RCC 7860 (cell line): ENCODE results near the gene PAM.
"Not testable (repeated sequence)": the region's sequence is repeated elsewhere in the genome, so short reads cannot be mapped to it uniquely, and the experiment has no call there.

Source experiments
- DNase-seq: peaks from one replicate; pipeline ENCODE4 v3.0.0-alpha.2; 2015; ENCODE audit warnings: low spot score
- FAIRE-seq: peaks from 2 replicates; lab custom pipeline; 2012; peaks lifted over from hg19 to GRCh38; lab: Jason Lieb, UNC

The PAM gene

DNA sequence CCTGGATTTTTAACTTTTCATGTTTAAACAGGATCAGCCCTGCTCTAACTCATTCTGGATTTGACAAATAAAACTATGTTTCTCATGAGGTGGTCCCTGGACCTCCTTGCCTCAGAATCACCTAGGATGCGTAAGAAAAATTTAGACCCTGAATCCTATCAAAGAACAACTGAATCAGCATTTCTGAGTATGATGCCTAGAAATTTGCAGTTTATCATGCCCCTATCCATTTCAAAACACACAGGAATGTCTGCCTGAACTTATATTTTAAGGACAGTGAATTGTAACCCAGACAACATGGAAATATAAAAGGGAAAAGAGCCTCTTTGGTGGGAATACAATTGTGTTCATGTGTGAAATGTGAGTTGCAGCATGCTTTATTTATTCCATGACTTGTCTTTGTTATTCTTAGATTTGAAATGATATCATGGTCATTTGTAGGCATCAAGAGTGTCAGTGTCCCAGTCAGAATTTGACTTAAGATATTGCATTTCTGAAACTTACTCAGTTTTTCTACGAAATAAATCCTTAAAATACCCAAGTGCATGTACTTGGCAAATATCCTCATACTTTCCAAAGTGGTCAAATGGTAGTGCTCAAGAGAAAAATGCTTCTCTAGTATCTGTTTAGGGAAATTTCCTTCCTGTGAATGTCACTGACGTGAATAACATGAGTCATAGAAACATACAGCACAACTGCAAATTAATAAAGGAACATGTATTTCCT lies 220.5 kb downstream of the PAM start:
- no peak for DNase-seq
- no peak for FAIRE-seq

DNA sequence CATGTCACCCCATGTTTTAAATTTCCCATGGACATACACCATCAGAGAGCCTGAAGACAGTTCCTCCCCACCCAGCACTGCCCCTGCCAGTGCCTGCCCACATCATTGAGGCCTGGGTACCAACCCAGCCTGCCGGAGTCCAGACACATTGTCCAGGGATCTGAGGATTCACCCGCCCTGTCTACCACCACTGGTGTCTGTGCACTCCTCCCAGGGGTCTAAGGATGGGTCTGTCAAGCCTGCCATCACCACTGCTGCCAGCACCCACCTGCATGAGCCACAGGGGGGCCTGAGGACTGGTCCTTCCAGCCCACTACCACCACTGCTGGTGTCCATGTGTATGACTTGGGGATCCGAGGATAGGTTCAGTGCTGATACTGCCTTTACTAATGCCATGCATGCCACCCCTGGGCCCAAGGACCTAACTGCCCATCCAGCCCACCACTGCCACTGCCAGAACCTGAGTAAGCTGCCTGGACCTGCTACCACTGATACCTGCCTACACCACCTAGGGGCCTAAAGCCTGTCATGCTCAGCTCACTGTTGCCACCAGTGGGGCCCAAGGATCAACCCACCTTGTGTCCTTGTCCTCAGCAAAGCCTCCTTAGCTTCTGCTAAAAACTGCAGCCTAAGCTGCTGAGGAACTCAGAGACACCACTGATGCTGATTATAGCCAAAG lies 227.0 kb downstream of the PAM start:
- FAIRE-seq: no peak
- no peak for DNase-seq

DNA sequence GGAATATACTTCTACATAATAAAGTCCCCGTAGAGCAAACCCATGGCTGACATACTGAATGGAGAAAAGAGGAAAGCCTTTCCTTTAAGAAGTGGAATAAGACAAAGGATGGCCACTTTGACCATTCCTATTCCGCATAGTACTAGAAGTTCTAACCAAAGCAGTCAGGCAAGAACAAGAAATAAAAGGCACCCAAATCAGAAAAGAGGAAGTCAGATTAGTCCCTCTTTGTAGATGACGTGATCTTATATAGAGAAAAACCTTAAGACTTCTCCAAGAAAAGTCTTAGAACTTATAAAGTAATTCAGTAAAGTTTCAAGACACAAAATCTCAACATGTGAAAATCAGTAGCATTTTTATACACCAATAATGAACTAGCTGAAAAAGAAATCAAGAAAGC lies 231.0 kb downstream of the PAM start:
- DNase-seq (no peak), FAIRE-seq (no peak)

DNA sequence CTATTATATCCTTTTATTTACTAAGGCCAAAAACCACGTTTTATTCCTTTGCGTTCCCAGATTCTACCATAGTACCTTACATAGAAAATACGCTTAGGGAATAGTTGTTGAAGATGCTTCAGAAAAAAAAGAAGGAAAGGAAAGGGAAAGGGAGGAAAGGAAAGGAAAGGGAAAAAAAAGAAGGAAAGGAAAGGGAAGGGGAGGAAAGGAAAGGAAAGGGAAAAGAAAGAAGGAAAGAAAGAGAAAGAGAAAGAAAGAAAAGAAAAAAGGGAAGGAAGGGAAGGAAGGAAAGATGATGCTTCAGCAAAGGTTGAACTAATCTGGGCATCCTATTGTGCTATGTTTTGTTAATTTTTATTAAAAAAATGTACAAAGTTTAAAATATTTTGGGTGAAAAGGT lies 233.4 kb downstream of the PAM start:
- FAIRE-seq: no peak

DNA sequence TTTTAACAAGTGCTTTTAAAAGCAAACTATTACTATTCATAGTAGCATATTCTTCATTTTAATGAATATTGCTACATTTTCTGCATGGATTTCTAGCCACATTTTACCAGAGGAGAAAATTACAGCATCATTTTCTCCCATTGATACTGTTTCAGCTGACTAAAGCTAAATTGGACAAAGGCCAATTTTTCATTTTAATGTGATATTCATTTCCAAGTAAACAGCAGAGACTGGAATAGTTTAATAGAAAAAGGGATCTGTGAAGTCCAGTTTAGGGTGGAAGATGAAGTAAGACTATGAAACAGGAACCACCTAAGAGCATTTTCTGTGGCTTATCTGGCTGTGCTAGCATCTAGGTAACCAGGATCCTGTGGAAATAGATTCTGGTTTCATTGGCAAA lies 236.7 kb downstream of the PAM start:
- DNase-seq (no peak), FAIRE-seq (no peak)

More for the DNA sequence above, 233.4 kb downstream of the PAM start:
- DNase-seq: no peak

DNA sequence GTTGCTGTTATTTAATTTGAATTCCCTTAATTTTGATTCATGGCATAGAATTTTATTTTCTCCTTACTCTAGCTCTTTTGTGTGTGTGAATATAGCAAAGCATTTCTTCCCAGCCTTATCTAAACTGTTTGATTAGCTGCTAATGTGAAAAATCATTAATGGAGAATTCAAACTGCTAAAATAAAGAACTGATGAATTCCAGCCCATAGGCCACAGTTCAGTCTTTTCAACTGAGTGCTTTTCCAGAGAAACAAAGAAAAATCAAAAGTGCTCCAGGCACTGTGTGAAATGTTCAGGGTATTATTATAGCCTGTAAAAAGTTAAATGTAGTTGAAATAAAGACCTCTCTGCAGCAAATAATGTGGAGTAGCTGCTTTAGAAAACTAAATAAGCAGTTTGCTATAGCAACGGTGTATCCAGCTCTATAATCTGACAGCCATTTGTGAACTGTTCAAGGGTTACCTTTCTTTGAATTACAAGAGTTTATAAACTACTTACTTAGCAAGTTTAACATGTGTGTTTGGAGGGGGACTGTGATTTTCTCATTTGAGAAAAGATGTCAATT lies 241.0 kb downstream of the PAM start:
- FAIRE-seq: no peak
- DNase-seq: no peak

DNA sequence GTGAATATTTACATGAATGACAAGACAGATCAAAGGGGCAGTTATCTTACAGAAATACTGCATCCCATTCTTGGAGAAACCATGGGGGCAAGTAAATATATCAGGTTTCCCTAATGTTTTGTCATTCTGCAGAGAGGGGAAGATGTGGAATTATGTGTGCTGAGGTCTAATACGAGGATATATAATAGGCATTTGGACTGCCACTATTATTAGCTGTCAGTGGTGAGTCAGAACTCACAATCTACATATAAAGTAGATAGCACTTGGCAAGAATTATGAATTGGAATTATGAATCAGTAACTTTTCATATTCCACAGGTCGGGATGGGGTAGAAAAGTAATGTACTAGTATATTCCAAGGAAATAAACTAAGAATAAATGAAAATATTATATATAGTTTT lies 243.1 kb downstream of the PAM start:
- FAIRE-seq (no peak), DNase-seq (no peak)

DNA sequence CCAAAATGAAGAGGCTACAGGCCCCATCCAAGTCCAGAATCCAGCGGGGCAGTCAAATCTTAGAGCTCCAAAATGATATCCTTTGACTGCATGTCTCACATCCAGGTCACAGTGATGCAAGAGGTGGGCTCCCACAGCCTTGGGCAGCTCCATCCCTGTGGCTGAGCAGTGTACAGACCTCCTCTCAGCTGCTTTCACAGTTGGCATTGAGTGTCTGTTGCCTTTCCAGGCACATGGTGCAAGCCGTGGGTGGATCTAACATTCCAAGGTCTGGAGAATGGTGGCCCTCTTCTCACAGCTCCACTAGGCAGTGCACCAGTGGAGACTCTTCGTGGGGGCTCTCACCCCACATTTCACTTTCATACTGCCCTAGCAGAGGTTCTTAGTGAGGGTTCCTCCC lies 244.1 kb downstream of the PAM start:
- no peak for DNase-seq
- FAIRE-seq: no peak

DNA sequence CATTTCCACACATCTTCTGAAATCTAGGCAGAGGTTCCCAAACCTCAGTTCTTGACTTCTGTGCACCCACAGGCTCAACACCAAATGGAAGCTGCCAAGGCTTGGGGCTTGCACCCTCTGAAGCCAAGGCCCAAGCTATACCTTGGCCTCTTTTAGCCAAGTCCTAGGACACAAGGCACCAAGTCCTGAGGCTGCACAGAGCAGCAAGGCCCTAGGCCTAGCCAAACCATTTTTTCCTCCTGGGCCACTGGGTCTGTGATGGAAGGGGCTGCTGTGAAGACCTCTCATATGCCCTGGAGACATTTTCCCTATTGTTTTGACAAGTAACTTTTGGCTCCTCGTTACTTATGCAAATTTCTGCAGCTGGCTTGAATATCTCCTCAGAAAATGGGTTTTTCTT lies 244.5 kb downstream of the PAM start:
- not testable (repeated sequence) for DNase-seq, FAIRE-seq

DNA sequence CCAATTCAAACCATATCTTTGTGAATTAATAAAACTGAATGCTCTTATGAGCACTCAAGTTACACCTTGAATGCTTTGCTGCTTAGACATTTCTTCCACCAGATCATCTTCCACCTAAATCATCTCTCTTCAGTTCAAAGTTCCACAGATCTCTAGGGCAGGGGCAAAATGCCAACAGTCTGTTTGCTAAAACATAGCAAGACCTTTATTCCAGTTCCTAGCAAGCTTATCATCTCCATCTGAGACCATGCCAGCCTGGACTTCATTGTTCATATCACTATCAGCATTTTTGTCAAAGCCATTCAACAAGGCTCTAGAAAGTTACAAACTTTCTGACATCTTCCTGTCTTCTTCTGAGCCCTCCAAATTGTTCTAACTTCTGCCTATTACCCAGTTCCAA lies 245.0 kb downstream of the PAM start:
- no peak for FAIRE-seq
- DNase-seq: no peak

DNA sequence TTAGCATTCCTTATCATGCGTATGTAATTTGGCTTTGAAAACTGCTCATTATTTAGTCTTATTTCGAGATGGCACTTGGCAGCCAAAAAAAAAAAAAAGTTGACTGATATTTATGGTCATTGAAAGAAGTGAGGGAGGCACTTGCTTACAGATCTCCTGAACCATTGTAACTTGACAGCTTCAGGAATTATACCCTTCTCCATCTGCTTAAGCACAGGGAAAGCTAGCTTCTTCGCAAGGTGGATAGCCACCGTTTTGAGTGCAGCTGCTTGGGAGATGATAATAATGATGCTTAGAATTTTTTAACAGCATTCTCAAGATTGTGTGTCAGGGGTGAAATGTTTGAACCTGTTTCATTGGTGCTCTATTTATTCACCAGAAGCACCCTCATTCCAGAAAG lies 248.8 kb downstream of the PAM start:
- FAIRE-seq: no peak
- no peak for DNase-seq

DNA sequence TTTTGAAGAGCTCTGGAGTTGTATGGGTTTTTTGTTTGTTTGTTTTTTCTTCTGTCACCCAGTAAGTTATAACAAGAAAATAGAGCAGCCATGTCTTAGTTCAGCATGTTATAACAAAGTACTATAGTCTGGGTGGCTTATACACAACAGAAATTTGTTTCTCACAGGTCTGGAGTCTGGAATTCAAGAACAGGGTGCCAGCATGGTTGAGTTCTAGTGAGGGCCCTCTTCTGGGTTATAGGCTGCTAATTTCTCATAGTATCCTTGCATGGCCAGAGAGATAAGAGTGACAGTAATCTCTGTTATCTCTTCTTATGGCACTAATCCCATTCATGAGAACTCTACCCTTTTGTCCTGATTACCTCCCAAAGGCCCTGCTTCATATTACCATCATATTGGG lies 250.2 kb downstream of the PAM start:
- FAIRE-seq: no peak
- no peak for DNase-seq

DNA sequence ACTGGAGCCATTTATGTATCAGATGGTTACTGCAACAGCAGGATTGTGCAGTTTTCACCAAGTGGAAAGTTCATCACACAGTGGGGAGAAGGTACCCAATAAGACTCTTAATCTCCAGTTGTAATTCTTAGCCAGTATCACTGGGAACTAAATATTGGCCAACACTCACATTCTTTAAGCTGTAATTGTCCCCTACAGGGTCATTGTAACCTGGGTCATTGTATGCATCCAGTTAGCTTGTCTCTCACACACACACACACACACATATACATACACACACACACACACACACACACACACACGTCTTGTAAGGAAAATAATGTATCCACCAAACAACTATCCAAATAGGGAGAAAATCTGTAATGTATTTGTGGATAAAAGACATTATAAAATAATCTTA lies 251.8 kb downstream of the PAM start:
- DNase-seq: no peak
- no peak for FAIRE-seq

DNA sequence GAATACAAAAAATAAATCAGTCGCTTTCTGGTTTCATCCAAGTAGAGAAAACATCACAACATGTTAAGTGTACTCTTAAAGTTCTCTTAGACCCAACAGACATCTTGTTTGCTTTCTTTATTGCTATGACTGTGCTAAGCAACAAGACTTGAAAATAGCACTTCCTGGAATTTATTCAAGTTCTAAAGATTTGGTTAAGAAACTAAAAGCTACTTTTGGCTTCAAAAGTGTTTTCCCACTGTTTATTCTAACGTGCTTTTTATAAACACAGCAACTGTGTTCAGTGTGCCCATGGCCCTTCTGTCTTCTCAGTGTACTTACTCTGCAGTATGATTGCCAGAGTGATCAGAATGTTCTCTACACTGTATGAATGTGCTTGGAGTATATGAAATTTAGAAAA lies 255.1 kb downstream of the PAM start:
- DNase-seq (no peak), FAIRE-seq (no peak)

DNA sequence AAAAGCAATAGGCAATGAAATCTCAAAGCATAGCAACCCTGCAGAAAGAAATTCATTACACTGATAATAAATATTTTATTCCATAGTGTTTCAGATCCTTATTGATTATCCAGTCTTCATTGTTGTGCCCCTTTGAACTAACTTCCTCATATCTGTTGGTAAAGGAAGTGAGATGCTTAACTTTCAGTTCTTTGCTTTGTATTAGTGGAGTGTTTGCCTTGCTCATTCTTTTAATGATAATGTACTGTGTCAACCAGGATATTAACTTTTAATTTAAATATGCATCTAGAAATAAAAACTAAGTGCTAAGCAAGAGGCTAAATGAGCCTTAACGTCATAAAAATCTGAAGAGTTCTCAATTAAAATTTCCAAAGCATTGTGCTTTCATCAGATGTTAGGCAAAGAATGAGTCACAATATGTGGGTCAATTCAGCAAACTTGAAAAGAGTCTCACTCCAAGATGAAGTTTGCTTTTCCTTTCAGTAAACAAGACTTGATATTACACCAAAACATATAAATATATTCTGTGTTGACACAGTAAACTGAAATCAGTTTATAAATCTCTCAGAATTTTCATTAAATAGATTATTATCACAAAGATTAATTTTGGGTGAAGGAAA lies 258.9 kb downstream of the PAM start:
- DNase-seq (no peak), FAIRE-seq (no peak)

DNA sequence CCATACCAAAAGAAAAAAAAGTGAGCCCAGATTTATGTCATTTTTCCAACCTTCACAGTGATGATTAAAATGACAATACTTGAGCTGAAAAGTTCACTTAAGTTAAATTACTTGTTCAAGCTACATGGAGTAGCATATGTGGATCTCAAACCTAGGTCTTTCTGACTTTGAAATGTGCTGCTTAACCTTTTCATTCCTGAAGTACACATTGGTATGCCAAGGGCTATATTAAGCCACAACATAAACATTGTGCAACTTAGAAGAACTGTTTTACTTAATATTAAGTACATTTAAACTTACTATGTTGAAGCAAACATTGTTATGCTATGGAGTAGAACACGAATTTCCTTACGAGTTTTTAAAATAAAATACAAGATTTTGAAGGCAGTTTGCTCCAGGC lies 259.9 kb downstream of the PAM start:
- FAIRE-seq (no peak), DNase-seq (no peak)

DNA sequence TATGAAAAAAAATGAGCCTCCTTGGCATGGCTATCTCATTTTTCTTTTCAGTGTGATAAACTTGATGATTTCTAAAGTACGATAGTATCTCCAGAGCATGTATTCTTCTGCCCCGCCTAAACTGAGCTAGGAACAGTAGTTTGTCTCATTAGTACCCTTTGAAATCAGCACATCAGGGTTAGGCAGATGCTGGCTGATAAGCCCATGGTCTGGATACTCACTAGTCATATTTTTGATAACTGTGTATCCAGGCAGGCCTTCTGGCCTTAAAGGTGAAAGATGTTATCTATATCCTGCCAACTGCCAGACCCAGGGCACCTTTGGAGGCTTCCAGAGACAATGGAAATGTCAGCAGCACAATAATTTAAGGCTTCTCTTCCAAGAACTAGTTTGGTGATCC lies 261.1 kb downstream of the PAM start:
- DNase-seq (no peak), FAIRE-seq (no peak)

DNA sequence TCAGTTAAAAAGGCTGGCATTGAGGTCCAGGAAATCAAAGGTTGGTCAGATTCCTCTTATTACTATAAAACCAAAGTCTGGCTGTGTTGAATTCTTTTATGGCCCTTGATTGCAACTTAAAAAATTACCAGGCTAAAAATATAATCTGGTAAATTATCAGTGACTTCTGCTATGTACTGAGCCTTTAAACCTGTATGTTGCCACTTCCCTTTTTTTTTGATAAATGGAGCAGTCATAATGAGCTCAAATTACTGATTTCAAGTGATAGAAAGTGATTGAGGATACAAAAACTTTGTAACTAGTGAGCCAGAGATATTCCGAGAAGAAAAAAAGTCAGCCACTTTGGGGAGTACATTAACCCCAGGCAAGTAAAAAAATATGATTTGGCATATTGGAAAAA lies 264.7 kb downstream of the PAM start:
- no peak for FAIRE-seq
- no peak for DNase-seq

DNA sequence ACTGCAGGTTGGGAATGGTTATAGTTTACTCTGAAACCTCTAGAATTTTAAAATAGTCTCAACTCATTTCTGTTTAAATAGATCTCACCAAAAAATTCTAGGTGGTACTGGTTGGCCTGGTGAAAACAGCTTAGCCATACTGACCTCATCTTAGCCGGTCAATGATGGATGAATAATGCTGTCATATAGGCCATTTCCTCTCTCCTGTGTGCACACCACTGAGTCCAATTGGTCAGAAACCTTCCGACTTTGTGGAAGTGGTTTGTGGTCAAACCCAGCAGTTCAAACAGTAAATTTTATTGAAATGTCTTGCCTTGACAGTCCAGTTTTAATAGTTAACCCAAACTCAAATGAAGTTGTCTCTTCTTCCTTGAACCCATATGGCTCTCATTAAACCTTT lies 266.2 kb downstream of the PAM start:
- FAIRE-seq (peak; percentile 98), DNase-seq (peak; percentile 85)

DNA sequence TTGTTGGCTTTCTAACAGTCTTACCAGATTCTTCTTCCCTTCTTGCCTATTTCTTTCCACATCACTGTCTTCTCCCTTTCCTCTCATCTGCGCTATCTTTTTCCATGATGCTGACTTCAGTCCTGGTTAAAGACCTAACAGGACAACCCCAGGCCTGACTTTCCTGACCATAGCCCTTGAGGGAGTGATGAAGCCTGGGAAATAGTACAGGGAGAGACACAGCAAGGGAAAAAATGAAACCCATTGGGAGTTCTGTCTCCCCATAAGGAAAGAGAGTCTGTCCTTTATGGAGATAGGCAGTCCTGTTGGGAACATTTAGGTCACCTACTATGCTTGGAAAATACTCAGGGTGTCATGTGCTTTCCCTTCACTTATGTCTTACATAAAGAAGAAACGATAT lies 272.2 kb downstream of the PAM start:
- no peak for DNase-seq
- no peak for FAIRE-seq

DNA sequence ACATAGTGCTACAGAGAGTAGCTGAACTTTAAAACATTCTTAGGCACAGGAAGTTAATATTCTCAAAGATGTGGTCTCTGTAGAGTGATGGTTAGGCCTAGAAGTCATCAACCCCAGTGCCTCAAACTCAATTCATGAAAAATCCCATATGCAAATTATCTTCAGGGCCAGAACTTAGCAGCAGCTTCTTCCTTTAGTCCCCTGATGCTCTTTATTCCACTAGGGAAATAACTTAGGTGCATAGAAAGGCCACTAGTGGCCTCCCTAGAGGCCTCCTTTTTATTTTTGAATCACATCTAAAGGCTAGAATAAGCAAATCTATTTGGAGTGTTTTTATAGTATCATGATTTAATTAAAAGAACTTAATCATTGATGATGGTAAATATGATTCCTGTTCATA lies 276.5 kb downstream of the PAM start:
- DNase-seq (no peak), FAIRE-seq (no peak)

DNA sequence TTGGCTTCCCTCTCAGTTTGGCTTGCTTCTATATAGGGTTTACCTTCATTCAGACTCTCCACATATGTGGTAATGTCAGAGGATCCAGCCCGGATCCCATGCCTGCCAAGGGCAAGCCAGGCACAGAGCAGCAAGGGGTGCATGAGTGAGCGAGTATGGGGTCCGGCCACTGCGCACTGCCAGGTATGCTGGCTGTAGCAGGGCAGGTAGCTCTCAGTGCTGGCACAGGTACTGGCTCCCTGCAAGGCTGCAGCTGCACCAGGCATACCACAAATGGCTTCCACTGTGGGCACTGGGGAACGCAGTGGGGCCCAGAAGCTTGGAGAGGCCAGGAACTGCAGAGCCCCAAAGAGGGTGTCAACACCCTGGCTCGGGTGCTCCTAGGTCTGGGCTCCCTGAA lies 278.6 kb downstream of the PAM start:
- no peak for FAIRE-seq
- DNase-seq: no peak
